ENCODE measurements around the gene ARVCF.
A peak's percentile ranks its signal among the peaks of the same experiment; 100 is the strongest.
"Not testable (repeated sequence)": the region's sequence is repeated elsewhere in the genome, so short reads cannot be mapped to it uniquely, and the experiment has no call there.

Gene ARVCF

DNA sequence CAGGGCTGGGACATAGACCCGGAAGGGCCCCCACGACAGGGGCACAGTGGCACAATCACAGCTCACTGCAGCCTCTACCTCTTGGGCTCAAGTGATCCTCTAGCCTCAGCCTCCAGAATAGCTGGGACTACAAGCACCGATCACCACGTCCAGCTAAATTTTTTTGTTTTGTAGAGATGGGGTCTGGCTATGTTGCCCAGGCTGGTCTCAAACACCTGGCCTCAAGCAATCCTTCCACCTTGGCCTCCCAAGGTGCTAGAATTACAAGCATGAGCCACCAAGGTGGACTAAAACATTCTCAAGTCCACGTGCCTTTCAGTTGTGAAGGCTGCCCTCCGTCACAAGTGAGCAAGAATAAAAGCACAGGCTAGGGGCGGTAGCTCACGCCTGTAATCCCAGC is 85.1 kb downstream of the ARVCF start:
- DNase-seq: no peak

DNA sequence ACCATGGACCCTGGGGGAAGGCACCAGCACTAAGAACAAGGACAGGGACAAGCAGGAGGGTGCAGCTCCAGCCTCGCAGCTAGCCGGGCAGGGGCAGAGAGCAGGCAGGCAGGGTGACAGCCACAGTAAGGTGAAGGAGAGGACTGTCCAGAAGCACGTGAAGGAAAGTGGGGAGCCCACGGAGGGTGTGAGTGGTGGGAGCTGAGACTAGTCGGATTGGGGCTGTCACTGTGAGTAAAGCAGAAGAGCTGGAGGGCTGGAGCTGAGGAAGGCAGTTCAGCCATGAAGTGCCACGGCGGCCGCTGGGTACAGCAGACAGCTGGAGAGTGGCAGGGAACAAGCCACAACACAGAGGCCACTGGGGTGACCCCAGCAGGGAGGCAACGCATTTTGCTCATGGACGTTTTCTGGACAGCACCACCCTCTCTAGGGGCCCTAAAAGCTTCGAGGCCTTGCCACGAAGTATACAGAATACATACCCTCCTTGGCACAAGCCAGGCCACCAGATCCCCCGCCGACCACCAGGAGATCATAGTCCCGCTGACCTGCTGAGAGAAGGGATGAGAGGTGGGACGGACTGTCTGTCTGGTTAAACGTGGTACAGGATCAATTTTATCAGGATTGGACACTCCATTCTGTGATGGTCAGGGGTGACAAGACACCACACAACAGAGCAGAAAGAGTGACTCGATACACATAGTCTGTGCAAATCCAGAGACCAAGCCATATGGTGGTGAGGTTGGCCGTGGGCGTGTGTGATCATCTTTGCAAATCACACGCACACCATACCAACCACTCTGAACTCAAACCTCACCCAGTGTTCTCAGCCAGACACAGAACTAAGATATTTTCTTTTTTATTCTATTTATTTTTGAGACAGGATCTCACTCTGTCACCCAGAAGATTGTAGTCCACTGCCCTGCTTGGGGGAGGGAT is 85.8 kb downstream of the ARVCF start:
- peak; percentile 32 for DNase-seq

DNA sequence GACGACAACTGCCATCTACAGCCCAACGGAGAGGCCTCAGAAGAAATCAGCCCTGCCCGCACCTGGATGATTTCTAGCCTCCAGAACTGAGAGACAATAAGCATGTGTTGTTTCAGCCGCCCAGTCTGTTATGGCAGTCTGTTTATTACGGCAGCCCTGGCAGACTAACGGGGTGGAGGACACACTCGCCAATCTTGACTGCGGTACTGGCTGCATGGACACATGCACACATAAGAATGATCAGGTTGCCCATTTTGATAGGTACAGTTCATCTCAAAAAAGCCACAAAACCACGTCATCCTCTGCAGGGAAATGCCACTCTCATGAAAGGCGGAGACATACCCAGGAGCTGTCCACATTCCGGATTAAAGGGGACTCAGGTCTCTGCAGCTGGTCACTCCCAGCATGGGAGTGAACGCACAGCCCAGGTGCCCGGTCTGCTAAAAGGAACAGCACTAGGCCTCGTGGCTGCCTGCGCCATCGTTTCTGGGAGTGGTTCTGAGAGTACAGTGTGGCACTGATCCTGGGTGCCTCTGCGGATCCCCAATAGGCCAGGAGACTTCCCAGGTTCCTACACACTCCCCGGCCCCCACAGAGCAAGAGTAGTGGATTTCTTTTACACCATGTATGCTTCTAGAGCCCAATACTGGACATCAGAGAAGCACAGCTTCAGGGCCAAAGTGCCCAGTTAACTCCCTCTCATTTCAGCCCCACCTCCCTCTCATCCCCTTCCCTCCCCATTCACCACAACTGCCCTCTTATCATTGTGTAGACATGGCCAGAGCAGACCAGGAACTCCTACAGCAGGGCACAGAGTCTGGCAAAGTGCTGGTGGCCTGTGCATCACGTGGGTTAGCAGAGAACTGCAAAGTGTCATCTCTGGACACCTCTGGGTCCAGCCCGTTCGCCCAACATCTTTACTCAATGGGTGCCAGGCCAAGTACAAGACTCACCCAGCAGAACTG is 86.8 kb downstream of the ARVCF start:
- peak; percentile 70 for DNase-seq

DNA sequence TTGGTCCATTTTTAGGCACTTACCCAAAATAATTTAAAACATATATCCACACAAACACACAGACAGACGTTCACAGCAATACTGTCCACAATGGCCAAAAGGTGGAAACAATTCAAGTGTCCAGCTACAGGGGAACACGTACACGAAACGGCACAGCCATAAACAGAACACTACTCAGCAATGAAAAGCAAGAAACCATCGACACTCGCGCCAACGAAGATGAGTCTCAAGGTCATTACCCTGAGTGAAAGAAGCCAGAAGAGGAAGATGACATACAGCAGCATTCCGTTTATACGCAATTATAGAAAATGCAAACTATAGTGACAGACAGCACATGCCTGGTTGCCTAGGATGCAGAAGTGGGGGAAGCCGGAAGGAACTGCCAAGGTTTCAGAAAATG is 88.4 kb downstream of the ARVCF start:
- DNase-seq: no peak

DNA sequence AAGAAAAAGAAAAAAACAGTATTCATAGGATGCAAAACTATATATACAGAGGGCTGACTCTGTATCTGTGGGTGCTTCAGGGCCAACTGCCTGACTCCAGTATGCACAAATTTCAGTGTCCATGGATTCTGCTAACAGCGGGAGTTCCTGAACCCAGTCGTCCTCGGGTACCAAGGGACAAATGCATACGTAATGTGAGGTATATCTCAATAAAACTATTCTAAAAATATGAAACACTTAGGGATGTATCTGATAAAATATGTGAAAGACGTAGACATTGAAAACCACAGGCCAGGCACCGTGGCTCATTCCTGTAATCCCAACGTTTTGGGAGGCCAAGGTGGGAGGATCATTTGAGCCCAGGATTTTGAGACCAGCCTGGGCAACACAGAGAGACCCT is 88.9 kb downstream of the ARVCF start:
- DNase-seq: no peak

DNA sequence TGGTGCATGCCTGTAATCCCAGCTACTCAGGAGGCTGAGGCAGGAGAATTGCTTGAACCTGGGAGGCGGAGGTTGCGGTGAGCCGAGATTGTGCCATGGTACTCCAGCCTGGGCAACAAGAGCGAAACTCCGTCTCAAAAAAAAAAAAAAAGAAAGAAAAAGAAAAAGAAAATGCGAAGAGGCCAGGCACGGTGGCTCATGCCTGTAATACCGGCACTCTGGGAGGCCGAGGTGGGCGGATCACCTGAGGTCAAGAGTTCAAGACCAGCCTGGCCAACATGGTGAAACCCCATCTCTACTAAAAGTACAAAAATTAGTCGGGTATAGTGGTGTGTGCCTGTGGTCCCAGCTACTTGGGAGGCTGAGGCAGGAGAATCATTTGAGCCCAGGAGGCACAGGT is 90.6 kb downstream of the ARVCF start:
- DNase-seq: not testable (repeated sequence)

DNA sequence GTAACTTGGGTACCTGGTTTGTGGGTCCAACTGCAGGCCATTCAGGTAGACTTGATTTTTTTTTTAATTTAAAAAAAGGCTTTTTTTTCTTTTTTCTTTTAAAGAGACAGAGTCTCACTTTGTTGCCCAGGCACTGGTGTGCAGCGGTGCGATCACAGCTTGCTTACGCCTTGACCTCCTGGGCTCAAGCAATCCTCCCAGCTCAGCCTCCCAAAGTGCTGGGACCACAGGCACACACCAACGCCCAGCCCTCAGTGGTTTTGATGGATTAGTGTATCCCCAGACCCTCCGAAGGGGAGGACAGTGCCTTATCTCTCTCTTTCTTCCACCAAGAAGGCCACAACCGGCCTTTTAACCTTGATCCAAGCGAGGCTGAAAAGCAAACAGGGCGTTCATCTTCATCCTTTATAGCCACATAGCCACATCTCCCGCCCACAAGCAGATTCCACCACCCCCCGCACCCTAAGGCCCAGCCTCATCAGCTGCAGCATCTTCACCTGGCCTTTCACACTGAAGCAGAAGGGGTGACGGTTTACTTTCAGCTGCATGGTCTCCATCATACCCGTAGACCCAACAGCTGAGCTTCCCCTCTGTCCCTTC is 92.6 kb downstream of the ARVCF start:
- no peak for DNase-seq

DNA sequence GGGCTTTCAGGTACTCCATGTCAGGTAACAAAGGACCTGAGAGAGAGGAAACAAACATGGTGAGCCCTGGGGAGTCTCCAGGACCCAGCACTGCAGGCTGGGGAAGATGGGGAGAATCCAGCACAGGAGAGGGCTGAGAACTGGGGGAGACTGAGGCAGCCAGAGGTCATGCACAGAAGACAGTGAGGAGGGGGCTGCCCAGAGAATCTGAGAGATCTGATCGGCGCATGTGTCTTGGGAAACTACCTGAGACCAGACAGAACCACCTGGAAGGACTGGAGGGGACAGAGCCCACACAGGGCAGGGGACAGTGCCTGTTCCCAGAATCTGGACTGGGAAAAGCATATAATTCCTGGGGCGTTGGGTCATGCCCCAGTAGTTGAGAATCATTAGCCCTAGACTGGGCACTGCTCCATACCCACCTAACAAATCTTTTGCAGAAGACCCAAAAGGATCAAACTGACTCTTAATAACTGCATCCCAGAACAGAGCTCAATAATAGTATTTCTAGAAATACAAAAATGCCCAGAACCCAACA is 95.0 kb downstream of the ARVCF start:
- DNase-seq: no peak
